ENCODE data around the gene CDH5.
A peak's percentile ranks its signal among the peaks of the same experiment; 100 is the strongest.

CDH5 gene

DNA sequence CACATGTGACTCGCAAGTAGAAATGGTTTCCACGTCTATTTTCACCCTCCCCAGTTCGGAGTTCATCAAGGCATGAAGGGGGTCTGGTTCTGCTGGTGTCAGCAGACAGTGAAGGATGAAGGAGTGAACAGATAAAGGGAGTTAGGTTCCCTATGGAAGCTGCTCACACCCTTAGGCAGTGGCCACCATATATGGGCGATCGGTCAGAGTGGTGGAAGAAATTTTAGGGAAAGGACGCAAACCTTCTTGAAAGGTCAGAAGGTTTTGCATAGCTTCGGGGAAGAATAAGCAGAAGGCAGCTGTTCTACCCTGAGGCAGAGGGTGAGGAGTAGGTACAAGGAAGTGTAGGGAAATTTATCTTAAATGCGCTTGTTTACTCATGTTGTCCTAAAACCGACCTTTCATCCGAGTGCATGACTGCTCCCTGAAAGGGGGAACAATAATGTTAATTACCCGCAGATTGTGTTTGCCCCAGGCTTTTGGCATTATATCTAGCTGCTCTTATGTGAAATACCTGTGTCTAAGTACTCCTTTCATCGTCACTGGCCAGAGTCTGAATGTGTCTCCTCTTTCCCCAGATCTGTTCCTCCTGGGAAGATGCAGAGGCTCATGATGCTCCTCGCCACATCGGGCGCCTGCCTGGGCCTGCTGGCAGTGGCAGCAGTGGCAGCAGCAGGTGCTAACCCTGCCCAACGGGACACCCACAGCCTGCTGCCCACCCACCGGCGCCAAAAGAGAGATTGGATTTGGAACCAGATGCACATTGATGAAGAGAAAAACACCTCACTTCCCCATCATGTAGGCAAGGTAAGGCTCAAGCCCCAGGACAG is 12.5 kb downstream of the CDH5 start:
- no peak for TF ChIP-seq EGR1 (IDR thresholded peaks at IDR 0.05)
- TF ChIP-seq, protein P1, sequence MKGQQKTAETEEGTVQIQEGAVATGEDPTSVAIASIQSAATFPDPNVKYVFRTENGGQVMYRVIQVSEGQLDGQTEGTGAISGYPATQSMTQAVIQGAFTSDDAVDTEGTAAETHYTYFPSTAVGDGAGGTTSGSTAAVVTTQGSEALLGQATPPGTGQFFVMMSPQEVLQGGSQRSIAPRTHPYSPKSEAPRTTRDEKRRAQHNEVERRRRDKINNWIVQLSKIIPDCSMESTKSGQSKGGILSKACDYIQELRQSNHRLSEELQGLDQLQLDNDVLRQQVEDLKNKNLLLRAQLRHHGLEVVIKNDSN (IDR thresholded peaks at IDR 0.05) = no peak
- TF ChIP-seq TEAD4 (IDR thresholded peaks at IDR 0.05) = no peak
- no peak for TF ChIP-seq FOXM1 (IDR thresholded peaks at IDR 0.05; ENCODE audit: borderline replicate concordance, low read depth)
- no peak for TF ChIP-seq ZBTB7A (IDR thresholded peaks at IDR 0.05; ENCODE audit: low read depth)
- TF ChIP-seq YY1 (IDR thresholded peaks at IDR 0.05; ENCODE audit: low read depth) = no peak
- TF ChIP-seq EP300 (IDR thresholded peaks at IDR 0.05; ENCODE audit: borderline replicate concordance) = no peak
- TF ChIP-seq, protein P2, sequence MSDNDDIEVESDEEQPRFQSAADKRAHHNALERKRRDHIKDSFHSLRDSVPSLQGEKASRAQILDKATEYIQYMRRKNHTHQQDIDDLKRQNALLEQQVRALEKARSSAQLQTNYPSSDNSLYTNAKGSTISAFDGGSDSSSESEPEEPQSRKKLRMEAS (IDR thresholded peaks at IDR 0.05) = no peak
- TF ChIP-seq NFIC (IDR thresholded peaks at IDR 0.05) = no peak
- no peak for TF ChIP-seq CEBPB (IDR thresholded peaks at IDR 0.05)
- TF ChIP-seq, protein P3, sequence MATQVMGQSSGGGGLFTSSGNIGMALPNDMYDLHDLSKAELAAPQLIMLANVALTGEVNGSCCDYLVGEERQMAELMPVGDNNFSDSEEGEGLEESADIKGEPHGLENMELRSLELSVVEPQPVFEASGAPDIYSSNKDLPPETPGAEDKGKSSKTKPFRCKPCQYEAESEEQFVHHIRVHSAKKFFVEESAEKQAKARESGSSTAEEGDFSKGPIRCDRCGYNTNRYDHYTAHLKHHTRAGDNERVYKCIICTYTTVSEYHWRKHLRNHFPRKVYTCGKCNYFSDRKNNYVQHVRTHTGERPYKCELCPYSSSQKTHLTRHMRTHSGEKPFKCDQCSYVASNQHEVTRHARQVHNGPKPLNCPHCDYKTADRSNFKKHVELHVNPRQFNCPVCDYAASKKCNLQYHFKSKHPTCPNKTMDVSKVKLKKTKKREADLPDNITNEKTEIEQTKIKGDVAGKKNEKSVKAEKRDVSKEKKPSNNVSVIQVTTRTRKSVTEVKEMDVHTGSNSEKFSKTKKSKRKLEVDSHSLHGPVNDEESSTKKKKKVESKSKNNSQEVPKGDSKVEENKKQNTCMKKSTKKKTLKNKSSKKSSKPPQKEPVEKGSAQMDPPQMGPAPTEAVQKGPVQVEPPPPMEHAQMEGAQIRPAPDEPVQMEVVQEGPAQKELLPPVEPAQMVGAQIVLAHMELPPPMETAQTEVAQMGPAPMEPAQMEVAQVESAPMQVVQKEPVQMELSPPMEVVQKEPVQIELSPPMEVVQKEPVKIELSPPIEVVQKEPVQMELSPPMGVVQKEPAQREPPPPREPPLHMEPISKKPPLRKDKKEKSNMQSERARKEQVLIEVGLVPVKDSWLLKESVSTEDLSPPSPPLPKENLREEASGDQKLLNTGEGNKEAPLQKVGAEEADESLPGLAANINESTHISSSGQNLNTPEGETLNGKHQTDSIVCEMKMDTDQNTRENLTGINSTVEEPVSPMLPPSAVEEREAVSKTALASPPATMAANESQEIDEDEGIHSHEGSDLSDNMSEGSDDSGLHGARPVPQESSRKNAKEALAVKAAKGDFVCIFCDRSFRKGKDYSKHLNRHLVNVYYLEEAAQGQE (IDR thresholded peaks at IDR 0.05; ENCODE audit: low read depth) = no peak
- no peak for TF ChIP-seq TAF1 (IDR thresholded peaks at IDR 0.05; ENCODE audit: low read depth)
- no peak for TF ChIP-seq RAD21 (IDR thresholded peaks at IDR 0.05; ENCODE audit: low read depth)
- TF ChIP-seq TCF12 (IDR thresholded peaks at IDR 0.05; ENCODE audit: low read depth) = no peak
- TF ChIP-seq CREB1 (IDR thresholded peaks at IDR 0.05; ENCODE audit: low read depth) = no peak

DNA sequence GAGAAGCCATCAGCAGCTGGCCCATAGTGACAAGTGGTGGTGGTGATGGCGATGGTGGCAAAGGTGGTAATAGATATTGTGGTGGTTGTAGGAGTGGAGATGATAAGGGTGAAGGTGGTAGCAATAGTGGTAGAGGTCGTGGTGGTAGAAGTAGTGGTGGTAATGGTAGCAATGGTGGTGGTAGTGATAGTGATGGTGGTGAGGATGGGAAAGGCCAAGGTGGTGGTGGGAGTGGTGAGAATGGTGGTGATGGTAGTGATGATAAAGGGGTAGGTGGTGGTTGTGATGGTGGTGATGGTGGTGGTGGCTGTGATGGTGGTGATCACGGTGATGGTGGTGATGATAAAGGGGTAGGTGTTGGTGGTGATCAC is 13.1 kb downstream of the CDH5 start:
- no peak for TF ChIP-seq NFIC (IDR thresholded peaks at IDR 0.05)

DNA sequence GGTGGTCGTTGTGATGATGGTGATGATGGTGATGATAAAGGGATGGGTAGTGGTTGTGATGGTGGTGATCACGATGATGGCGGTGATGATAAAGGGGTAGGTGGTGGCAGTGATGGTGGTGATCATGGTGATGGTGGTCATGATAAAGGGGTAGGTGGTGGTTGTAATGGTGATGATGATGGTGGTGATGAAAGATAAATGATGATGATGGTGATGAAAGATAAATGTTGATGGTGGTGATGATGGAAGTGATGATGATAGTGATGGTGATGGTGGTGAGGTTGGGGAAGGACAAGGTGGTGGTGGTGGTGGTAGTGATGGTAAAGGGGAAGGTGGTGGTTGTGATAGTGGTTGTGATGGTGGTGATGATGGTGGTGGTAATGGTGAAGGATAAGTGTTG is 13.9 kb downstream of the CDH5 start:
- TF ChIP-seq TCF12 (IDR thresholded peaks at IDR 0.05; ENCODE audit: low read depth) = no peak
- TF ChIP-seq RAD21 (IDR thresholded peaks at IDR 0.05; ENCODE audit: low read depth) = no peak
- no peak for TF ChIP-seq CREB1 (IDR thresholded peaks at IDR 0.05; ENCODE audit: low read depth)
- TF ChIP-seq, protein P1 (IDR thresholded peaks at IDR 0.05) = no peak
- no peak for TF ChIP-seq ZBTB7A (IDR thresholded peaks at IDR 0.05; ENCODE audit: low read depth)
- no peak for TF ChIP-seq TAF1 (IDR thresholded peaks at IDR 0.05; ENCODE audit: low read depth)

DNA sequence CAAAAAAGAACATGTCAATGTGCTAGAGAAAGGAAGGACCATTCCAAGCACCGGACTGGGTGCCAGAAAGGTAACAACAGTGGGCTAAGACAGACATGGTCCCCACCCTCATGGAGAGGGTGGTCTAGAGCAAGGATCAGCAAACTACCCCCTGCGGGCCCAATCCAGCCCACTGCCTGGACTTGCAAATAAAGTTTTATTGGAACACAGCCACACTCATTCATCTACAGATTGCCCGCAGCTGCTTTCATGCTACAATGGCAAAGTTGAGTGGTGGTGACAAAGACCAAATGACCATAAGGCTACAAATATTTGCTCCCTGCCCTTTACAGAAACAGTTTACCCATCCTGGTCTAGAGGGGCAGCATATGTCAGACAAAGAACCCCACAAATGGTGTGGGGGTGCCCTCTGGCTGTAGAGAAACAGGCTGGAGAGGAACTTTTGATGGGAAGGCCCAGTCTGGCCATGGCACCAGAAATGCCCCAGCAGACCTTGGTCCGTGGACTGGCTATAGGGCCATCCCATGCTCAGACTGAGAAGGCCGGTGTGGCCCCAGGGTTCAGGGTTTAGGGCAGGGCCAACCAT is 15.2 kb downstream of the CDH5 start:
- no peak for TF ChIP-seq NFIC (IDR thresholded peaks at IDR 0.05)
- TF ChIP-seq, protein P1 (IDR thresholded peaks at IDR 0.05) = no peak
- no peak for TF ChIP-seq TEAD4 (IDR thresholded peaks at IDR 0.05)
- no peak for TF ChIP-seq TCF12 (IDR thresholded peaks at IDR 0.05; ENCODE audit: low read depth)
- TF ChIP-seq RAD21 (IDR thresholded peaks at IDR 0.05; ENCODE audit: low read depth) = no peak
- no peak for TF ChIP-seq EGR1 (IDR thresholded peaks at IDR 0.05)
- no peak for TF ChIP-seq FOXM1 (IDR thresholded peaks at IDR 0.05; ENCODE audit: borderline replicate concordance, low read depth)
- TF ChIP-seq YY1 (IDR thresholded peaks at IDR 0.05; ENCODE audit: low read depth) = no peak
- no peak for TF ChIP-seq CEBPB (IDR thresholded peaks at IDR 0.05)
- TF ChIP-seq CREB1 (IDR thresholded peaks at IDR 0.05; ENCODE audit: low read depth) = no peak
- TF ChIP-seq, protein P2 (IDR thresholded peaks at IDR 0.05) = no peak

DNA sequence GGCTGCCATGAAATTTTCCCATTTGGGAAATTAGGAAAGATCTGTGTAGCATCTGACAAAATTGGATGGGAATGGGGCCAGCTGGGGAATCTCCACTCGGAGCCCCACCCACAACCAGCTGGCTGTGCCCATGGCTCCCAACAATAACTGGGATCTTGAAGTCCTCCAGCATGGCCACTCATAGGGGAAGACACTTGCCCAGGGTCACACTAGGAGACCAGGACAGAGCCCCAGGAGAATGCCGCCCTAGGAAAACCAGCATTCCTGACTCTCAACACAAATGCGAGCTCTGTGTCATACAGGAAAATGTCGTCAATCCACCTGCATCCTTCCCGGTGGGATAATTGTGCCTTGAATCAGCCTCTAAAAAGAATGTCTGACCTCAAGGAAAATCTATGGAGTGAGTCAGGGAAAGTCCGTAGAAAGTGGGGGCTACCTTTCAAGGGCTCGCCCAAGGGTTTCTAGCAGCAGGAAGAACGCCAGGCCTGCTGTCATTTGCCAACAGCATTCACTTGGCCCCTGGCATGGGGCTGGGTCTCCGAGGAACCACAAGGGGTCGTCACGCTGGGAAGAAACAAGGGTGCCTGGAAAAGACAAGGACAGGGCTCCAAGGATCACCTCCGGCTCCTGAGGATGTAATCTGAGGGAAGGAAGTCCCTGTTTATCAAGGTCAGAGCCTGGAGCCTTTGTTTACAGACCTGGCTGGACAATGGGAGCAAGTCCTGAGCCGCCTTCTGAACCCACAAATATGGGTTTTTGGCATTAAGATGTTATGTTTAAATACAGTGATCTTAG is 15.9 kb downstream of the CDH5 start:
- TF ChIP-seq TEAD4 (IDR thresholded peaks at IDR 0.05) (peak; percentile 45), EP300 (IDR thresholded peaks at IDR 0.05; ENCODE audit: borderline replicate concordance) (peak; percentile 20; the same call in 1 of the 2 replicates), TAF1 (IDR thresholded peaks at IDR 0.05; ENCODE audit: low read depth) (no peak)

DNA sequence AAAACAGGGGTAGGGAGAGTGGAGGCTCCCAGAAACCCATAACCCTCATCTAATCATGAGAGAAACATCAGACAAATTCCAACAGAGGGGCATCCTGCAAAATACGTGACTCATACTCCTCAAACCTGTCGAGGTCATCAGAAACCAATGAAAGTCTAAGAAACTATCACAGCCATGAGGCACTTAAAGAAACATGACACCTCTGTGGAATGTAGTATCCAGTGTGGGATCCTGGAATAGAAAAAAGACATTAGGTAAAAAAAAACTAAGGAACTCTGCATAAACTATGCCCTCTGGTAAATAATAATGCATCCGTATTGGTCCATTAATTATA is 16.4 kb downstream of the CDH5 start:
- no peak for TF ChIP-seq TAF1 (IDR thresholded peaks at IDR 0.05; ENCODE audit: low read depth)
- no peak for TF ChIP-seq ZBTB7A (IDR thresholded peaks at IDR 0.05; ENCODE audit: low read depth)
- peak; percentile 63; the same call in 1 of the 2 replicates for TF ChIP-seq TEAD4 (IDR thresholded peaks at IDR 0.05)
- TF ChIP-seq RAD21 (IDR thresholded peaks at IDR 0.05; ENCODE audit: low read depth) = no peak
- TF ChIP-seq, protein P1 (IDR thresholded peaks at IDR 0.05) = no peak
- TF ChIP-seq TCF12 (IDR thresholded peaks at IDR 0.05; ENCODE audit: low read depth) = no peak
- TF ChIP-seq CEBPB (IDR thresholded peaks at IDR 0.05) = no peak
- TF ChIP-seq, protein P2 (IDR thresholded peaks at IDR 0.05) = peak; percentile 43; the same call in 1 of the 2 replicates
- no peak for TF ChIP-seq NFIC (IDR thresholded peaks at IDR 0.05)
- no peak for TF ChIP-seq FOXM1 (IDR thresholded peaks at IDR 0.05; ENCODE audit: borderline replicate concordance, low read depth)
- TF ChIP-seq EGR1 (IDR thresholded peaks at IDR 0.05) = no peak
- TF ChIP-seq YY1 (IDR thresholded peaks at IDR 0.05; ENCODE audit: low read depth) = no peak
- no peak for TF ChIP-seq EP300 (IDR thresholded peaks at IDR 0.05; ENCODE audit: borderline replicate concordance)
- TF ChIP-seq, protein P3 (IDR thresholded peaks at IDR 0.05; ENCODE audit: low read depth) = no peak
